Heart left ventricle (tissue), 16 donors: ENCODE data around the gene MON1A. TPM values are rescaled to one million over a fixed set of nuclear protein-coding genes. Genes with fewer than 3 reads are reported as not detected.

Experiments
- ATAC-seq, 4 donors: fragments of 200-7000 bp; cut with Tn5 transposase; one replicate each; pipeline ENCODE4 v1.9.1; 2020 to 2022; ENCODE audit warnings: moderate library complexity in 4 of 4, mild to moderate bottlenecking in 3 of 4, moderate number of reproducible peaks in 1 of 4
- DNase-seq, 5 donors: peaks; one replicate each; pipeline ENCODE4 v3.0.0-alpha.2; 2020
- H3K27ac ChIP-seq, 12 donors: fragments of 200-600 bp; sonication (generic) in 4 of 12; one replicate each; pipeline versions ENCODE4 v1.5.0 to v1.8.0; 2016 to 2022; ENCODE audit warnings: mild to moderate bottlenecking in 2 of 12
- H3K27me3 ChIP-seq, 9 donors: fragments of 200-600 bp; sonication (generic) in 2 of 9; one replicate each; pipeline versions ENCODE4 v1.5.1 to v1.8.0; 2016 to 2022; ENCODE audit warnings: mild to moderate bottlenecking in 3 of 9
- H3K36me3 ChIP-seq, 9 donors: fragments of 200-600 bp; sonication (generic) in 2 of 9; one replicate each; pipeline versions ENCODE4 v1.5.0 to v1.8.0; 2018 to 2022; ENCODE audit warnings: mild to moderate bottlenecking in 2 of 9
- H3K4me1 ChIP-seq, 12 donors: fragments of 200-600 bp; sonication (generic) in 4 of 12; one replicate each; pipeline versions ENCODE4 v1.5.0 to v1.8.0; 2016 to 2022; ENCODE audit warnings: mild to moderate bottlenecking in 3 of 12
- H3K4me3 ChIP-seq, 12 donors: fragments of 200-600 bp; sonication (generic) in 4 of 12; one replicate each; pipeline versions ENCODE4 v1.5.0 to v1.8.0; 2017 to 2022; ENCODE audit warnings: mild to moderate bottlenecking in 9 of 12, moderate library complexity in 4 of 12
- H3K9me3 ChIP-seq, 12 donors: fragments of 200-600 bp; sonication (generic) in 4 of 12; one replicate each; pipeline versions ENCODE4 v1.5.0 to v1.8.0; 2016 to 2022; ENCODE audit warnings: mild to moderate bottlenecking in 1 of 12
- POLR2A ChIP-seq, 2 donors: fragments of 450-650 bp; IDR thresholded peaks; one replicate each; pipeline ENCODE4 v1.6.1; 2017; ENCODE audit warnings: antibody characterized with exemption in 2 of 2, mild to moderate bottlenecking in 2 of 2, moderate library complexity in 2 of 2
- WGBS, 4 donors: extraction: QIAGEN DNeasy Blood & Tissue Kit in 2 of 4; methylation state at CpG; one replicate each; pipeline versions ENCODE4 v1.1.5 to v1.1.7; 2013 to 2018; 5-methylcytosine and 5-hydroxymethylcytosine counted together
- intact Hi-C, 10 donors: fragments of 100-400 bp; cut with DNase I; formaldehyde crosslinking; loops; one replicate each; pipeline versions ENCODE4 v1.11.1 to v1.14.2; 2022
- polyA plus RNA-seq, 2 donors: library from polyadenylated mRNA; stranded (reverse); fragments of 200-250 nt; gene quantifications; one replicate each; pipeline ENCODE4 v1.2.3, GENCODE V29; 2013
- total RNA-seq, 9 donors: library from RNA; depleted of rRNA in 2 of 9; stranded (reverse); fragments of >200 nt in 2 of 9; fragmentation: NEBNext Ultra II Directional in 3 of 9; extraction: Animal tissue kit (Norgen Biotek cat#: 25700) in 3 of 9; gene quantifications; one replicate each; pipeline versions ENCODE4 v1.1.0 to v1.2.4, GENCODE V29; 2016 to 2023
- TF ChIP-seq, protein P1 (sequence below), 12 donors: fragments of 200-600 bp; sonication (generic) in 4 of 12; IDR thresholded peaks; one replicate each; pipeline versions ENCODE4 v1.5.0 to v1.8.0; 2018 to 2022; ENCODE audit warnings: antibody characterized with exemption in 12 of 12, mild to moderate bottlenecking in 5 of 12
- donor health status: ischemic (EF 13 %, LVEDD 7.1; RV severe dilation, severe dysfunction).
- donor health status: healthy with polysubstance abuse.
- donor health status: DM: no; HTN: yes; CAD: no.
- donor health status: DM: no; HTN: no; CAD: no.
- donor health status: ischemic (EF 25% LVEDD 6.9; RV normal size, moderate dysfunction).
- donor health status: ischemic (EF 25% LVEDD 5.7; RV mildly dilated, moderate dysfunction).
- donor health status: healthy.
- donor health status: DM: yes; HTN: yes; CAD: no.
- donor health status: ischemic (EF 35%, LVEDD 5.7; RV mildly dilated, moderate dysfunction).
- donor health status: nonischemic (EF 11% LVEDD 7.7; RV severe dilation, severe dysfunction).
- donor health status: DM: yes; HTN: yes; CAD: no.
- donor health status: PGD.
- donor health status: ischemic (EF 29% LVEDD 5.4; RV normal size, mild dysfunction).
- donor health status: nonischemic (EF 23%, LVEDD 6.1; RV moderate dilation, normal function).

MON1A gene
- total and polyA plus RNA-seq, 11 donors: 4.8 to 16.3 (median 7.7) TPM

DNA sequence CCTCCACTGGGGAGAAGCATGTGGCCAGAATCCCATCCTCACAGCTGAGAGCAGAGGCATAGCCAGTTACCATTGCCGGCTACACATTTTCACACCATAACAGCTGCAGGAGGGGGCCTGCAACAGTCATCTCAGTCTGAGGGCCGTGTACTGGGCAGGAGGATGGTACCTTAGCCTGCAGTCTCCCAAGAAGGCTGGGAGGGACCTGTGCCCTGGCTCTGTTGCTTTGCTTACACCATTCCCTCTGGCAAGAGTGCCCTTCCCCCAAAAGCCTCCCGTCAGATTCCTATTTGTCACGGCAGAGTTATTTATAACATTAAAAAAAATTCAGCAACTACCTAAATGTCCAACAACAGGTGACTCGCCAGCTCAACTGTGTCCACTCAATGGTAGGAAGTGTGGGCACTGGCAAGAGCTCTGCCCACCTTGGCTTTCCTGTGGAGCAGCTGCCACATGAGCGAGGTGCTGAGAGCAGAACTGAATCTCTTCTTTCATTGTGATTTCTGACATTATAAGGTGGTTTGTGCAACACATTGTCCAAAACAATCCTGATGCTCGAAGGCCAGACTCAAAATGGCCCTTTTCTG lies 64.3 kb downstream of the MON1A start:
- no peaks in the 10 kb centered on the region for H3K36me3 ChIP-seq
- no peaks in the 10 kb centered on the region for H3K9me3 ChIP-seq
- no peak overlapping the region for H3K4me3 ChIP-seq
- H3K27me3 ChIP-seq: peaks cover 7 to 43% (median 28%) of the 10 kb centered on the region in 9 donors
- no peak for ATAC-seq
- no peak overlapping the region for H3K27ac ChIP-seq
- peaks cover 0 to 14% (median 11%) of the 10 kb centered on the region in 12 donors for H3K4me1 ChIP-seq
- WGBS, 4 donors: 38 to 49% (median 45%) methylated on average over 7 of the region's 7 CpGs
- intact Hi-C loops: no loop called here
- TF ChIP-seq, protein P1, sequence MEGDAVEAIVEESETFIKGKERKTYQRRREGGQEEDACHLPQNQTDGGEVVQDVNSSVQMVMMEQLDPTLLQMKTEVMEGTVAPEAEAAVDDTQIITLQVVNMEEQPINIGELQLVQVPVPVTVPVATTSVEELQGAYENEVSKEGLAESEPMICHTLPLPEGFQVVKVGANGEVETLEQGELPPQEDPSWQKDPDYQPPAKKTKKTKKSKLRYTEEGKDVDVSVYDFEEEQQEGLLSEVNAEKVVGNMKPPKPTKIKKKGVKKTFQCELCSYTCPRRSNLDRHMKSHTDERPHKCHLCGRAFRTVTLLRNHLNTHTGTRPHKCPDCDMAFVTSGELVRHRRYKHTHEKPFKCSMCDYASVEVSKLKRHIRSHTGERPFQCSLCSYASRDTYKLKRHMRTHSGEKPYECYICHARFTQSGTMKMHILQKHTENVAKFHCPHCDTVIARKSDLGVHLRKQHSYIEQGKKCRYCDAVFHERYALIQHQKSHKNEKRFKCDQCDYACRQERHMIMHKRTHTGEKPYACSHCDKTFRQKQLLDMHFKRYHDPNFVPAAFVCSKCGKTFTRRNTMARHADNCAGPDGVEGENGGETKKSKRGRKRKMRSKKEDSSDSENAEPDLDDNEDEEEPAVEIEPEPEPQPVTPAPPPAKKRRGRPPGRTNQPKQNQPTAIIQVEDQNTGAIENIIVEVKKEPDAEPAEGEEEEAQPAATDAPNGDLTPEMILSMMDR (IDR thresholded peaks at IDR 0.05): no peak
- no peak for TF ChIP-seq POLR2A (IDR thresholded peaks at IDR 0.05)
- no peak for DNase-seq

DNA sequence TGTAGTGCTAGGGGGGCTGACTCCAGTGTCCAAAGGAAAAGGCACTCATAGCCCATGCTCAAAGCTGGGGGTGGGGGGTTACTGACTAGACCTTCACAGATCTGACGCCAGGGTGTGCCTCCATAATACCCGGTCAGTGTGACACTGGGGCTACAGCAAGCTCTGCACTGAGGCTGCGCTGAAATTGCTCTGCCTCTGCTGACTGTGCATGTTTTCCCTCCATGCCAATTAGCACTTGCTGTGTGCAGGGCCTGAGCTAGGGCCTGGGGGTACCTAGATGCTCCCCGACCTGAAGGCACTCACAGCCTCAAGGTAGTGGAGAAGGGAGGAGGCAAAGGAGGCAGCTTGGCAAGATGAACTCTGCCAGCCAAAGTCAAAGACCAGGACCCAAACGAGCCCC lies 65.1 kb downstream of the MON1A start:
- ATAC-seq: no peak
- intact Hi-C loops: no loop called here
- Histone ChIP-seq H3K4me3 (no peak overlapping the region), H3K36me3 (no peaks in the 10 kb centered on the region), H3K27me3 (peaks cover 7 to 35% (median 20%) of the 10 kb centered on the region in 9 donors), H3K9me3 (no peaks in the 10 kb centered on the region), H3K27ac (no peak overlapping the region), H3K4me1 (peaks cover 0 to 7% (median 6%) of the 10 kb centered on the region in 12 donors)
- no peak for DNase-seq
- TF ChIP-seq POLR2A (IDR thresholded peaks at IDR 0.05): no peak
- TF ChIP-seq, protein P1 (IDR thresholded peaks at IDR 0.05): no peak
- WGBS, 4 donors: 21 to 65% (median 58%) methylated on average over 2 to 5 of the region's 5 CpGs

DNA sequence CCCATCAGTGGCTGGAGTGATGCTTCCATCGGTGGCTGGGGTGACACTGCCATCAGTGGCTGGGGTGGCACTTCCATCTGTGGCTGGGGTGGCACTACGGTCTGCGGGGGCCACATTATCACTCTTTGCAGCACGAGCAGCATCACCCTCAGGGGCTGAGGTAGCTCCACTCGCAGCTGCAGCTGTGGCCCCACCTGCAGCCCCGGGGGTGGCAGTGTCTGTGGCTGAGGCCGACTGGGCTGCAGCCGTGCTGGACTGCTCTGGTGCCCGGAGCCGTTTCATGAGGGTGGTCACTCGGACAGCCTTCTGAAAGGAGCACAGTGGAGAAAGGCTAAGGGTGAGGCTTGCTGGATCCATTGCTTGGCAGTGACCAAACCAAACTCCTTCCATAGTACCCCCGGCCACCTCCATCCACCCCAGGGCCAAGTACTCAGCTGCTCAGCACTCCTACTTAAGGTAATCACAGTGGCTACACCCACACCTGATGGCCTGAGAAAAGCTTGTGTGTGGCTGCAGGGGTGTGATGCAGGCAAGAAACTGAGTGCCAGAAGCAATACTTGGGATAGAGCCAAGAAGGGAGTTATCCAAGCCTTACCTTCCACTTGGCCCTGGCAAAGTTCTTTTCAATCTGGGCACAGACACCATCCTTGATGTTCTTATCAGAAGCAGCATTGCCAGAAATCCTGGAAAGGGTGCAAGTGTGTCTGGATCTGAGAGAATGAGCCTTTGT lies 69.9 kb downstream of the MON1A start:
- intact Hi-C loops: loop anchor here in 1 of 10 donors (5.0 kb wide), 1 partner anchor 43 kb away; the partner anchor contains the start of gene MST1R
- Histone ChIP-seq H3K27me3 (peaks cover 0 to 7% (median 0%) of the 10 kb centered on the region in 9 donors), H3K36me3 (no peaks in the 10 kb centered on the region), H3K4me3 (no peak overlapping the region), H3K4me1 (peaks cover 0 to 14% (median 8%) of the 10 kb centered on the region in 12 donors), H3K27ac (no peak overlapping the region), H3K9me3 (no peaks in the 10 kb centered on the region)
- no peak for DNase-seq
- TF ChIP-seq, protein P1 (IDR thresholded peaks at IDR 0.05): no peak
- no peak for TF ChIP-seq POLR2A (IDR thresholded peaks at IDR 0.05)
- ATAC-seq: no peak
- WGBS, 4 donors: 79 to 84% (median 83%) methylated on average over 8 to 12 of the region's 12 CpGs

Other genes starting within 250 kb of the MON1A start
- gene MST1, start 240.3 kb downstream of the MON1A start, total RNA-seq: 10 to 100 TPM in 1 of 9 donors, 1 to 10 TPM in 8; 1.8 to 29.4 (median 3.2) TPM
- gene MST1, start 240.3 kb downstream of the MON1A start, polyA plus RNA-seq: 1 to 10 TPM; 2.0 to 4.4 TPM
- 10 to 100 TPM; 44.6 to 61.4 (median 49.5) TPM for gene RNF123, start 240.3 kb downstream of the MON1A start, total RNA-seq
- gene RNF123, start 240.3 kb downstream of the MON1A start, polyA plus RNA-seq: 10 to 100 TPM; 27.7 to 28.5 TPM
- gene AMIGO3, start 210.1 kb downstream of the MON1A start, total RNA-seq: 1 to 10 TPM in 1 of 9 donors, under 1 TPM in 2, not detected in 6; 0.14 to 1.4 (median 0.40) TPM
- gene AMIGO3, start 210.1 kb downstream of the MON1A start, polyA plus RNA-seq: under 1 TPM; 0.69 to 0.76 TPM
- 10 to 100 TPM in 8 of 9 donors, 1 to 10 TPM in 1; 9.4 to 21.8 (median 13.7) TPM for gene GMPPB, start 205.9 kb downstream of the MON1A start, total RNA-seq
- 10 to 100 TPM in 1 of 2 donors, 1 to 10 TPM in 1; 7.6 to 53.7 TPM for gene GMPPB, start 205.9 kb downstream of the MON1A start, polyA plus RNA-seq
- gene IP6K1, start 143.3 kb downstream of the MON1A start, total RNA-seq: 10 to 100 TPM; 12.6 to 36.6 (median 20.4) TPM
- 10 to 100 TPM in 1 of 2 donors, 1 to 10 TPM in 1; 8.9 to 29.3 TPM for gene IP6K1, start 143.3 kb downstream of the MON1A start, polyA plus RNA-seq
- not detected for gene CDHR4, start 129.9 kb downstream of the MON1A start, total RNA-seq
- gene CDHR4, start 129.9 kb downstream of the MON1A start, polyA plus RNA-seq: not detected
- gene INKA1, start 126.5 kb downstream of the MON1A start, total RNA-seq: 1 to 10 TPM; 1.1 to 5.0 (median 3.3) TPM
- gene INKA1, start 126.5 kb downstream of the MON1A start, polyA plus RNA-seq: 1 to 10 TPM; 3.0 to 4.2 TPM
- 10 to 100 TPM; 13.7 to 72.1 (median 22.1) TPM for gene UBA7, start 115.9 kb downstream of the MON1A start, total RNA-seq
- gene UBA7, start 115.9 kb downstream of the MON1A start, polyA plus RNA-seq: 10 to 100 TPM in 1 of 2 donors, 1 to 10 TPM in 1; 8.5 to 22.8 TPM
- gene TRAIP, start 73.2 kb downstream of the MON1A start, total RNA-seq: 1 to 10 TPM in 3 of 9 donors, under 1 TPM in 5, not detected in 1; 0.37 to 6.3 (median 0.99) TPM
- 1 to 10 TPM in 1 of 2 donors, under 1 TPM in 1; 0.72 to 1.3 TPM for gene TRAIP, start 73.2 kb downstream of the MON1A start, polyA plus RNA-seq
- not detected for gene CAMKV, start 59.9 kb downstream of the MON1A start, total RNA-seq
- gene CAMKV, start 59.9 kb downstream of the MON1A start, polyA plus RNA-seq: not detected
- 1 to 10 TPM in 8 of 9 donors, under 1 TPM in 1; 0.79 to 8.9 (median 1.8) TPM for gene MST1R, start 25.9 kb downstream of the MON1A start, total RNA-seq
- gene MST1R, start 25.9 kb downstream of the MON1A start, polyA plus RNA-seq: 1 to 10 TPM; 1.0 to 2.5 TPM
- 10 to 100 TPM; 21.1 to 41.4 (median 32.6) TPM for gene RBM6, start 10.3 kb upstream of the MON1A start, total RNA-seq
- 10 to 100 TPM; 27.6 to 75.1 TPM for gene RBM6, start 10.3 kb upstream of the MON1A start, polyA plus RNA-seq
- gene RBM5, start 159.1 kb upstream of the MON1A start, total RNA-seq: 10 to 100 TPM; 37.4 to 77.3 (median 55.8) TPM
- gene RBM5, start 159.1 kb upstream of the MON1A start, polyA plus RNA-seq: 10 to 100 TPM; 32.5 to 50.2 TPM
- gene SEMA3F, start 225.5 kb upstream of the MON1A start, total RNA-seq: 10 to 100 TPM in 6 of 9 donors, 1 to 10 TPM in 3; 6.1 to 94.1 (median 11.3) TPM
- 10 to 100 TPM in 1 of 2 donors, 1 to 10 TPM in 1; 9.3 to 23.9 TPM for gene SEMA3F, start 225.5 kb upstream of the MON1A start, polyA plus RNA-seq